Caco-2 (cell line): ENCODE results near the gene TFEB. TPM values are rescaled to one million over a fixed set of nuclear protein-coding genes. Genes with fewer than 3 reads are reported as not detected.
A peak's percentile ranks its signal among the peaks of the same experiment; 100 is the strongest.

ENCODE experiments used
- BruUV-seq: library from RNA; stranded (reverse); fragments of 400-500 nt; replicated peaks from 2 replicates; lab custom pipeline; 2021; lab: Mats Ljungman, UMichigan
- CTCF ChIA-PET: fragments of 300-600 bp; sonication (Branson Sonifier 250); formaldehyde crosslinking; loops from one replicate; lab custom pipeline; 2022; ENCODE audit warnings: antibody characterized with exemption; lab: Charles Lee
- POLR2A ChIA-PET: fragments of 300-600 bp; sonication (Branson Sonifier 250); formaldehyde crosslinking; loops from one replicate; lab custom pipeline; 2022; ENCODE audit warnings: antibody characterized with exemption; lab: Charles Lee
- DNase-seq, 2 experiments: peaks; one replicate each; pipeline versions ENCODE4 v3.0.0 to v3.0.0-alpha.2; 2020 to 2022
- H3K27me3 ChIP-seq: replicated peaks from 2 replicates; pipeline ENCODE4 v1.6.0; 2011; ENCODE audit warnings: low read length; ENCODE audit not compliant: control insufficient read depth, insufficient read depth
- H3K36me3 ChIP-seq: 2 replicates; pipeline ENCODE4 v1.5.1; 2011; ENCODE audit warnings: low read length; ENCODE audit not compliant: control insufficient read depth, insufficient read depth
- H3K4me1 ChIP-seq: fragments of 250-450 bp; sonication (Bioruptor Pico); 2 replicates; pipeline ENCODE4 v1.5.1; 2020; ENCODE audit warnings: mild to moderate bottlenecking
- H3K4me3 ChIP-seq: 2 replicates; pipeline ENCODE4 v1.5.1; 2011; ENCODE audit warnings: low read depth, mild to moderate bottlenecking, control low read depth, low read length
- H3K9me3 ChIP-seq: fragments of 250-450 bp; sonication (Bioruptor Pico); 2 replicates; pipeline ENCODE4 v1.5.1; 2020; ENCODE audit warnings: mild to moderate bottlenecking, moderate library complexity
- H3K27ac Mint-ChIP-seq: one replicate; pipeline ENCODE4 v1.8.0; 2022; ENCODE audit warnings: mixed read lengths; ENCODE audit not compliant: unreplicated experiment
- H3K27me3 Mint-ChIP-seq: one replicate; pipeline ENCODE4 v1.8.0; 2022; ENCODE audit warnings: mixed read lengths; ENCODE audit not compliant: insufficient read depth, unreplicated experiment
- H3K36me3 Mint-ChIP-seq: one replicate; pipeline ENCODE4 v1.8.0; 2022; ENCODE audit warnings: mild to moderate bottlenecking, mixed read lengths; ENCODE audit not compliant: insufficient read depth, unreplicated experiment
- H3K4me1 Mint-ChIP-seq: one replicate; pipeline ENCODE4 v1.8.0; 2022; ENCODE audit warnings: low read depth, mixed read lengths; ENCODE audit not compliant: unreplicated experiment
- H3K4me3 Mint-ChIP-seq: one replicate; pipeline ENCODE4 v1.8.0; 2022; ENCODE audit warnings: mild to moderate bottlenecking, moderate library complexity, mixed read lengths; ENCODE audit not compliant: unreplicated experiment
- H3K9me3 Mint-ChIP-seq: one replicate; pipeline ENCODE4 v1.8.0; 2022; ENCODE audit warnings: mixed read lengths; ENCODE audit not compliant: unreplicated experiment
- intact Hi-C: fragments of 100-400 bp; cut with micrococcal nuclease; formaldehyde crosslinking; loops from one replicate; pipeline ENCODE4 v1.10.0; 2022; ENCODE audit not compliant: unreplicated experiment
- total RNA-seq: library from RNA; stranded (reverse); gene quantifications from 2 replicates; pipeline ENCODE4 v1.2.3, GENCODE V29; 2022
- TF ChIP-seq, protein P1 (sequence below), 2 experiments: fragments of 200-600 bp in 1 of 2; IDR thresholded peaks; 1 replicate in 1 of 2; 2 replicates in 1 of 2; pipeline versions ENCODE4 v1.5.1 to v1.8.0; 2011 to 2022; ENCODE audit warnings: antibody characterized with exemption in 1 of 2, control low read depth in 1 of 2, inconsistent platforms in 1 of 2, low read depth in 1 of 2, low read length in 1 of 2, mild to moderate bottlenecking in 1 of 2, moderate library complexity in 1 of 2; ENCODE audit not compliant: insufficient read depth in 1 of 2, severe bottlenecking in 1 of 2, unreplicated experiment in 1 of 2

The TFEB gene
- total RNA-seq, 1 experiment from 2014 or later = 3.8 TPM

- H3K4me3 ChIP-seq = no peak overlapping the region
- ChIA-PET POLR2A (no interaction called here), CTCF (interaction anchor here (1.0 to 1.5 kb wide), 4 partner anchors 10 to 324 kb away, joined by 3 to 5 read pairs (median 3); no protein-coding TSS in a partner anchor)
- H3K27me3 ChIP-seq = no peaks in the 10 kb centered on the region
- H3K36me3 ChIP-seq = no peaks in the 10 kb centered on the region
- Mint-ChIP-seq H3K4me3 (no peak overlapping the region), H3K36me3 (no peaks in the 10 kb centered on the region), H3K4me1 (peaks cover 15% of the 10 kb centered on the region), H3K27me3 (no peaks in the 10 kb centered on the region), H3K27ac (peak overlapping the region; percentile 32), H3K9me3 (no peaks in the 10 kb centered on the region)
- no TSS peak for BruUV-seq
- DNase-seq = no peak
- peaks cover 21% of the 10 kb centered on the region for H3K4me1 ChIP-seq
- intact Hi-C loops = no loop called here
- H3K9me3 ChIP-seq = no peaks in the 10 kb centered on the region
- TF ChIP-seq, protein P1, sequence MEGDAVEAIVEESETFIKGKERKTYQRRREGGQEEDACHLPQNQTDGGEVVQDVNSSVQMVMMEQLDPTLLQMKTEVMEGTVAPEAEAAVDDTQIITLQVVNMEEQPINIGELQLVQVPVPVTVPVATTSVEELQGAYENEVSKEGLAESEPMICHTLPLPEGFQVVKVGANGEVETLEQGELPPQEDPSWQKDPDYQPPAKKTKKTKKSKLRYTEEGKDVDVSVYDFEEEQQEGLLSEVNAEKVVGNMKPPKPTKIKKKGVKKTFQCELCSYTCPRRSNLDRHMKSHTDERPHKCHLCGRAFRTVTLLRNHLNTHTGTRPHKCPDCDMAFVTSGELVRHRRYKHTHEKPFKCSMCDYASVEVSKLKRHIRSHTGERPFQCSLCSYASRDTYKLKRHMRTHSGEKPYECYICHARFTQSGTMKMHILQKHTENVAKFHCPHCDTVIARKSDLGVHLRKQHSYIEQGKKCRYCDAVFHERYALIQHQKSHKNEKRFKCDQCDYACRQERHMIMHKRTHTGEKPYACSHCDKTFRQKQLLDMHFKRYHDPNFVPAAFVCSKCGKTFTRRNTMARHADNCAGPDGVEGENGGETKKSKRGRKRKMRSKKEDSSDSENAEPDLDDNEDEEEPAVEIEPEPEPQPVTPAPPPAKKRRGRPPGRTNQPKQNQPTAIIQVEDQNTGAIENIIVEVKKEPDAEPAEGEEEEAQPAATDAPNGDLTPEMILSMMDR (IDR thresholded peaks at IDR 0.05; ENCODE audit: insufficient read depth in 1 of 2, low read depth in 1 of 2, low read length in 1 of 2, severe bottlenecking in 1 of 2, unreplicated experiment in 1 of 2) = no peak
These were observed 43.2 kb downstream of the TFEB start for GRCh38 chr6:41692080-41692675.

DNA sequence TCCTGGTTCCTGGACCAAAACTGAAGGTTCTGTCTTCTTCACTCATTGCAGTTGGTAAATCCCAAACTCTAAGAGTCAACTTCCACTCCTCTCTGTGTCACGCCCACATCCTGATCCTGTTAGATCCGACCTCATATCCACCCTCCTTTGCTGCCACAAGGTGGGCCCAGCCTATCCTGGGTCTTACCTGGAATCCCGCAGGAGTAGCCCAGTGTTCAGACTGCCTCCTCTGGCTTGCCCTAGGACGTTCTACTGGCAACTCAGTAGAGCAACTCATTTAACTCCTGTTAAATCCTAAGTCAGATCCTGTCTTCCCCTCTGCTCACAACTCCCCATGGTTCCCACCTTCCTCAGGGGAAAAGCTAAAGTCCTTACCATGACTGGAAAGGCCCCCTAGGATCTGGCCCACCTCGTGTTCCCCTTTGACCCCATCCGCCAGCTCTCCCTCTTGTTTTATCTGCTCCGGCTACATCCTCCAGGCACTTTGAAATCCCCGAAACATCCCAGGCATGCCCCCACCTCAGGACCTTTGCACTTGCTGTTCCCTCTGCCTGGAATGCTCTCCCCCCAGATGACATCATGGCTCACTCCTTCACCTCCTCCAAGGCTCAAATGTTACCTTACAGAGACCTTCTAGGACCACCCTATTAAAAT lies 43.9 kb downstream of the TFEB start:
- no peaks in the 10 kb centered on the region for H3K27me3 Mint-ChIP-seq
- BruUV-seq = no TSS peak
- Histone ChIP-seq H3K4me1 (peaks cover 21% of the 10 kb centered on the region), H3K36me3 (no peaks in the 10 kb centered on the region), H3K27me3 (no peaks in the 10 kb centered on the region), H3K9me3 (no peaks in the 10 kb centered on the region), H3K4me3 (no peak overlapping the region)
- no peaks in the 10 kb centered on the region for H3K9me3 Mint-ChIP-seq
- no peaks in the 10 kb centered on the region for H3K36me3 Mint-ChIP-seq
- intact Hi-C loops = no loop called here
- DNase-seq = peak; percentile 16 to 60
- ChIA-PET POLR2A (no interaction called here), CTCF (interaction anchor here (1.0 to 1.5 kb wide), 4 partner anchors 9 to 324 kb away, joined by 3 to 5 read pairs (median 3); no protein-coding TSS in a partner anchor)
- H3K27ac Mint-ChIP-seq = peak overlapping the region; percentile 32
- TF ChIP-seq, protein P1 (IDR thresholded peaks at IDR 0.05; ENCODE audit: insufficient read depth in 1 of 2, low read depth in 1 of 2, low read length in 1 of 2, severe bottlenecking in 1 of 2, unreplicated experiment in 1 of 2) = no peak
- no peak overlapping the region for H3K4me3 Mint-ChIP-seq
- H3K4me1 Mint-ChIP-seq = peaks cover 15% of the 10 kb centered on the region

DNA sequence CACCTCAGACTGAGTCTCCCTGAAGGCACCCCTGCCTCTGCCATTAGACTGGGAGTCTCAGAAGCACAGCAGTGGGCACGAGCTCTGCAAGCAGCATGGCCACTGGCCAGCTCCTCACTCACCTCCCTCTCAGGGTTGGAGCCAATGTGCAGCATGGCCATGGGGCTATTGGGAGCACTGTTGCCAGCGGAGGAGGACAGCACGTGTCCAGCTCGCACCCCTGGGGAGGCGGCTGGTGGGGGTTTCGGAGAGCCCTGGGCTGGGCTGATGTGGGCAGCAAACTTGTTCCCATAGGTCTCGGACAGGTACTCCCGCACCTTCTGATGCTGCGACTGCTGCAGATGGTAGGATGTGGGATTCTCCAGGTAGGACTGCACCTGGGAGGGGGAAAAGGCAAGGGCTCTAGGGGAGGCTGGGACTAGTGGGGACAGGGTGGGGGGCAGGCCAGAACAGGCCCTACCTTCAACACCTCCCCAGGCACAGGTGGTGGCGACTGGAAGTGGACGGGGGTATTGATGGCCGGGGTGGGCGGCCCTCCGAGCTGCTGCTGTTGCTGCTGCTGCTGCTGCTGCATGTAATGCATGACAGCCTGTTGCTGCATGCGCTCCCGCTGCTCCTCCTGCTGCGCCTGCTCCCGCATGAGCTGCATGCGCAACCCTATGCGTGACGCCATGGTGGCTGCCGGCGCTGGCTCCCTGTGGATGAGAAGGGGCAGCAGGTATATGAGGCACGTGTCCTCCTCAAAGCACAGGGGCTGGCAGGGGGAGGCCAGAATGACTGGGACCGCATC lies 44.7 kb downstream of the TFEB start:
- H3K4me1 Mint-ChIP-seq = peaks cover 15% of the 10 kb centered on the region
- no TSS peak for BruUV-seq
- POLR2A ChIA-PET = no interaction called here
- no peaks in the 10 kb centered on the region for H3K27me3 Mint-ChIP-seq
- H3K4me3 Mint-ChIP-seq = no peak overlapping the region
- no peaks in the 10 kb centered on the region for H3K9me3 Mint-ChIP-seq
- Histone ChIP-seq H3K27me3 (no peaks in the 10 kb centered on the region), H3K9me3 (no peaks in the 10 kb centered on the region), H3K36me3 (no peaks in the 10 kb centered on the region), H3K4me1 (peaks cover 21% of the 10 kb centered on the region), H3K4me3 (no peak overlapping the region)
- intact Hi-C loops = no loop called here
- no peaks in the 10 kb centered on the region for H3K36me3 Mint-ChIP-seq
- TF ChIP-seq, protein P1 (IDR thresholded peaks at IDR 0.05; ENCODE audit: insufficient read depth in 1 of 2, low read depth in 1 of 2, low read length in 1 of 2, severe bottlenecking in 1 of 2, unreplicated experiment in 1 of 2) = no peak
- CTCF ChIA-PET = interaction anchor here (0.5 to 1.3 kb wide), 3 partner anchors 248 to 323 kb away, joined by 3 to 6 read pairs (median 5); no protein-coding TSS in a partner anchor
- no peak overlapping the region for H3K27ac Mint-ChIP-seq
- no peak for DNase-seq
